HL-60/S4 treated with phorbol 12-myristate 13-acetate at 8.2 ng/mL for 4 days and 3 days (cell line): ENCODE results near the gene SRGAP1.

ENCODE experiments used
- in situ Hi-C: fragments of 300-500 bp; cut with MboI; formaldehyde crosslinking; loops from 2 replicates; pipeline ENCODE4 v1.15.0; 2022; ENCODE audit warnings: low sequenced_read_pairs

SRGAP1 gene

DNA sequence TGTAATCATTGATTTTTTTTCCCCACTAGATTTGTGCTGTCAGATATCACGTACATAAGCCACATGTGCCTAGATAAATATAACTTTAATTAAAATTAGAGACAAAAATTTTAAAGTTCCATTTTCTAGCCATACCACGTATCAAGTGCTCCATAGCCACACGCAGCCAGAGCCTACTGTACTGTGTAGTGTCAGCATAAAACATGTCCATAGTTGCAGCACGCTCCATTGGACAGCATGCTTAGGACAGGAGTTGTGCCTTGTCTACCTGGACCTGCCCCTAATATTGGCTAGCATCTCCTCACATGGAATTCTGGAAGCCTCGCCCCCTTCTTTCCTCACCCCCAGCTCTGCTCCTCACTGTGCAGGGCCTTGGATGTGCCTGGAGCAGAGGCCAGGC is 116.5 kb downstream of the SRGAP1 start:
- in situ Hi-C loops = no loop called here

DNA sequence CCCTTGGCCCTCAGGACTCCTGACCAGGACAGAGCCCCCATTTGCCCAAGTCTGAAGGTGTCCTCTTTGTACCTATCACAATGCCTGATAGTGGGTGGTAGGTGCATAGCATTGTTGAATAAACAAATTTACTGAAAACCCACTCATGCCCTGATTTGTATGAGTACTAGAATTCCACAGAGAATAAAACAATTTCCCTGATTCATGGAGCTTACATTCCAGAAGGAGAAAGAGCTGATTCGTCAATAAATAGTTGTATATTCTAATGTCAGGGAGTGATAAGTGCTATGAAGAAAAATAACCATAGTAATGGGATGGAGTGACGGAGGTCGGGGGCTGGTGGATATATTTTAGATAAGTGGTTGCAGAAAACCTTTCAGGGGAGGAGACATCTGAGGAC is 117.0 kb downstream of the SRGAP1 start:
- in situ Hi-C loops = no loop called here

DNA sequence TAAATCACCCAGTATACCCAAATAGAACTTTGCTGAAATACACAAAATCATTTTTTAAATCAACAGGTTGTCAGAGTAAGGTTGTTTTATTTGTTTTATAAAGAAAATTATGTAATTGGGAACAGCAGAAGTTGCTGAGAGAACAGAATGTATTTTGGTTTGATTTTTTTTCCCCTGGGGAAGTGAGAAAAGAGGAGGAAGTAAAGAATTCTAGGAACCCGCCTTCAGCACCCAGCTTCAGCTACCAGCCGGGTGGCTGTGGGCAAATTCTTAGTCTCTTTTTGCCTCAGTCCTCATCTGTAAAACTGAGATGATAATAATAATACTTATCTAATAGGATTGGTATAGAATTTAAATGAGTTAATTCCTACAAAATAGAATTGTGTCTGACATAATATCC is 119.4 kb downstream of the SRGAP1 start:
- in situ Hi-C loops = no loop called here

DNA sequence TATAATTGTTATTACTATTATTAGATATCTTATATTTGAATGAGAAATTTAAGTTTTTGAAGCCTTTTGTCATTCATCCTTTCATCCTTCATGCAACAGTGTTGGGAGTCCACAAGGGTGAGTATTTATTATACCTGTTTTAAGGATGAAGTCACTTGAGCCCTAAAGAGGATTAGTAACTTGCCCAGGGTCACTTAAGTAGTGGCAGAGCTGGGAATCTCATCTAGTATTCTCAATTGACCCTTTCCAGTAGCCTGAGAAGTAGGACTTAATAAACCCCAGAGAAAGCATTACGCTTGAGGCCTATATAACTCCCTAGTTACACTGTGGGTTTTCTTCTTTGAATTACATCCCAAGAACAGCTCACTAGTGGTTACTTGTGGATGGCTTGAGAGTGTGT is 119.8 kb downstream of the SRGAP1 start:
- in situ Hi-C loops = no loop called here

DNA sequence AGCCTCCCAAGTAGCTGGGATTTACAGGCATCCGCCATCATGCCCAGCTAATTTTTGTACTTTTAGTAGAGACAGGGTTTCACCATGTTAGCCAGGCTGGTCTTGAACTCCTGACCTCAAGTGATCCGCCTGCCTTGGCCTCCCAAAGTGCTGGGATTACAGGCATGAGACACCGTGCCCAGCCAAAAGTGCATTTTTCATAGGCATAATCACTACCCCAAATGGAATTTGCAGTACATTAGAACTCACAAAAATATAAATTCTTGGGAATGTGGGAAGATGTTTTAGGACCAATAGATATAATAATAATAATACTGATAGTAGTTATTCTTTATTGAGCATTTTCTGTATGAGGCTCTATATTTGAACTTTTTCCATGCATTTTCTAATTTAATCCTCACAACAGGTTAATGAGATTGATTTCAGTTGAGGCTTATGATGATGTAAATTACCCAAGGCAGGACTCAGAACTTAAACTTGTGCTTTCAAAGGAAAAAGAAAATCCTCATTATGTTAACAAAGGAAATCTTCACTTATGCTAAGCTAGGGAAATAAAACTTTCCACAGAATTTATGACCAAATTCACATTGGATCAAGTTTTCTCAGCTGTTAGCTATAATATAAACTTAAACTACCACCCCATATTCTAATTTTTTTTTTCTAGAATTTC is 121.6 kb downstream of the SRGAP1 start:
- in situ Hi-C loops = no loop called here

DNA sequence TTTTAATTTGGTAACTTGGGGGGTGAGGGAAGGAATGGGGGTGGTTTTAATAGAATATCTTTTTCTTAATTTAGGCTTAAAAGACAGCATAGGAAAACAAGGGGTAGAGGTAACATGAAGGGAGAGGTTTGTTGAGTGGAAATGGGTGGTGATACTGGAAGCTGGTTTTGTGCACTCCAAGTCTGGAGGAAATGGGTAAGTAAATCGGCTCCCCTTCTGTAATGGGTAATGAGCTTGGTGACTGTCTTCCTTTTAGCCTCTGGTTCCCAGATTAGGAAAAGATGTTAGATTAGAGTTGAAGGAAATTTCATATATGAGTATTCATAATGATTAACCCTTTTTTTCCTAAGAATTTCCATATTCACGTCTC is 122.1 kb downstream of the SRGAP1 start:
- in situ Hi-C loops = no loop called here

DNA sequence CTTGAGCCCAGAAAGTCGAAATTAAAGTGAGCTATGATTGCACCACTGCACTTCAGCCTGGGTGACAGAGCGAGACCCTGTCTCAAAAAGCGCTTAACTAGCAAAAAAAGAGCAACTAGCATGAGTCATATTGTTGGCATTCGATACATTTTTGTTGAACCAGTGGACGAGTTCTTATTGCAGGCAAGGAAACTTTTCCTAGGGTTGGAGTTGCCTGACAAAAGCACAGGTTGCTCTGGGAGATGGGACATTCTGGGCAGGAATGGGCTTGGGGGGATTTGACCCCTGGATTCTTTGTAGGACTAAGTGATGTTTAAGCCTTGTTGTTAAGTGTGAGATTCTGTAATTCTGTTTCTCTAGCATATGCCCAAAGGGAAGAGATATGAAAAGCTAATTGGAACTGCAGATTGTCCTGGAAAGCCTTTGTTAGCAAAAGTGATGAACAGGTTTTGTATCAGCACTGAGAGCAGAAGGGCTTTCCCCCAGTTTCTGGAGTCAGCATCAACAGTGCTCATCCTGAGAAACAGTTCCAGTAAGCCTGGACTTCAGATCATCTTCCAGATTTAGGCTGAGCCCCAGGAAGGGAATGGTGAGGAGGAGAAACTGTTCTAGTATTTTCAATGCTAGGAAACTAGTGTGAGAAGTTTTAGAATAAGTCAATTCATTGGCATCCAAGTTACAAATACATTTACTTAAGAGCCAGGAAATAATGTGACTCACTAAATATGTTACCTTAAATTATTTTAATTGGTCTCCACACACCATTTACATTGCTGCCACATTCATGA is 123.1 kb downstream of the SRGAP1 start:
- in situ Hi-C loops = no loop called here

DNA sequence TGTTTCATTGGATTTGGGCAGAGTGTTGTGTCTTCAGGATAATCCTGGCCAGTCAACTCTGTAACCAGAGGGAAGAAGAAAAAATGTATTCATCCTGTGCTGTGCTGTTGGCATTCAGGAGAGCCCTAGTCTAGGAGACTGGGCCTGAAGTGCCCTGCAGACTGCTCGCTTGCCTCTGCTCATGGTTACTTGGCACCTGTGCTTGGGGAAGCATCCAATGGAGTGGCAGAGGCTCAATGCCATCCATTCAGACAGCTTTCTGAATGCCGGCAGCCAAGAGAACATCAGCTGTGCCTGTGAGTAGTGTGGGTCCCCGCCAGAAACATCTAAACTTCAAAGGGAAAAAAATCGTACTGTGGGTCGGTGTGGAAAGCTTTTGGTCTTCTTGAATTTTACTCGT is 124.2 kb downstream of the SRGAP1 start:
- in situ Hi-C loops = no loop called here

DNA sequence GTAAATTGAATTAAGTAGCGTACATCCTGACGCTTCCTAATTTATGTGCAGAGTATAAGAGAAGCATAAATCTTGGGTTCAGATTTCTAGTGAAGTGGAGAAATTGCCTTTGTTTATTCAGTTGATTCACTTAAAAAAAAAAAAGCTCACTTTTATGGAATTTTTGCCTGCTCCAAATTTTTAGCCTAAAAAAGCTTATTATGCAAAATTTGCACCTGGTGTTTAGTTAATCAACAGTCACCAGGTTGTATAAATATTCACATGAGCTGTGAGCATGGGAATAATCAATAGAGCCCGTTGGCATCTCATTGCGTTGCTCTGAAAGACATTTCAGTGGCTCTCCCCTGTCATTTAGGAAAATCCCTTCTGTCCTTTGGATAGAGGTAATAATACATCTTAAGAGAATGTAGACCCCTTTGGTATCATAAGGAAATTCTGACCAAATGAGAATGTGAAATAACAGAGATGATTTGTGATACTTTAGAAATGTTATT is 132.4 kb downstream of the SRGAP1 start:
- in situ Hi-C loops = no loop called here

DNA sequence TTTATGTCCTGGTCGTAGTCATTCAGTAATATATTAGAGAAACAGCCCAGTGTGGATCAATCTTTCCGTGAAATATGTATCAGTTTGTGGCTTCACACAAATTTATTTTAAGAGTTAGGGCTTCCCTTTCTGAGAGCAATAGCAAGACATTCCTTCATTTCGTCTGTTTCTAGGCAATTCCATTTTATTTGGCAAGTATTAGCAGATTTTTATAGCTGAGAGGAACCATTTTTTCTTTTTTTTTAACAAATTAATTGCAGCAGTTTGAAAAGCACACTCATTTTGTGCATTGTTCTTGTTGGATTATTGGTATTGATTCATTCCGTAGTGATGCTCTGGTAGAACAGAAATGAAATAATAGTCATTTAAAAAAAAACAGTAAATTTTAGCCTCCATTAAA is 132.9 kb downstream of the SRGAP1 start:
- in situ Hi-C loops = no loop called here

DNA sequence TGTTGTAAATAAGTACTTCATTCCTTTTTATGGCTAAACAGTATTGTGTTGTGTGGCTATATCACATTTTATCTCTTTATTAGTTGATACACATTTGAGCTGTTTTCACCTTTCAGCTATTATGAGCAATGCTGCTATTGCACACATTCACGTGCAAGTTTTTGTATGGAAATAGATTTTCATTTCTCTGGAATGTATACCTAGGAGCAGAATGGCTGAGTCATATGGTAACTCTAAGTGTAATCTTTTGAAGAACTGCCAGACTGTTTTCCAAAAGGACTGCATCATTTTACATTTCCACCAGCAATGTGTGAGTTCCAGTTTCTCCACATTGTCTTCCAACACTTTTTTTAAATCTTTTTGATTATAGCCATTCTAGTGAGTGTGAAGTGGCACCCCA is 134.0 kb downstream of the SRGAP1 start:
- in situ Hi-C loops = no loop called here

DNA sequence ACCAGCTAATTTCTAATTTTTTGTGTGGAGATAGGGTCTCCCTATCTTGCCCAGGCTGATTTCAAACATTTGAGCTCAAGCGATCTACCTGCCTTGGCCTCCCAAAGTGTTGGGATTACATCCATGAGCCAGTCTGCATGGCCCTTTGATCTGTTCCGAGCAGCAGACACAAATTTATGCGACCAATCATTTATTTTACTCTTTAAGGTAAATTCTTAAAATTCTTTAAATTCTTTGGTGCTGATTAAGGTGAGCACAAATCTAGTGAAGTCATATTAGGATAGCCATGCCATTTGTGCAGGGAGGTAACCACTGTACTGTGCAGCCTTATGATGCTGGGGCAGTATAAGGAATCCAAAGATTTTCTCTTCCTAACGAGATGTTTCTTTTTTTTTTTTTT is 135.7 kb downstream of the SRGAP1 start:
- in situ Hi-C loops = no loop called here

DNA sequence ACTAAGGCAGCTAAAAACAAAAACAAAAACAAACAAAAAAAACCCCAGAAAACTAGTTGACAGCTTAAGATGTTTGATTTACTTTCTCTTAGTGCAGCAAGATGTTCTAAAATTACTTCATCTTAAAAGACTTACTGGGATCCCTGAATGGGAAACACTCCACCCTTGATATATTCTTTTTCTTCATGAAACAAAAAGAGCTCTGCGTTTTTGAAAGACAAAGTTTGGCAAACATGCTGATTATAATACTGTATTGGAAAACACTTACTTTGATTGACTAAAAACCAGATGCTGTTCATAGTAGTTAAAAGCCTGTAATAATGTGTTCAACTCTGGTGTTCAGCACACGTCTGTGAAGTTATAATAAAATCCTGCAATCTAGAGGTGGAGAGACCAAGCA is 136.8 kb downstream of the SRGAP1 start:
- in situ Hi-C loops = no loop called here

DNA sequence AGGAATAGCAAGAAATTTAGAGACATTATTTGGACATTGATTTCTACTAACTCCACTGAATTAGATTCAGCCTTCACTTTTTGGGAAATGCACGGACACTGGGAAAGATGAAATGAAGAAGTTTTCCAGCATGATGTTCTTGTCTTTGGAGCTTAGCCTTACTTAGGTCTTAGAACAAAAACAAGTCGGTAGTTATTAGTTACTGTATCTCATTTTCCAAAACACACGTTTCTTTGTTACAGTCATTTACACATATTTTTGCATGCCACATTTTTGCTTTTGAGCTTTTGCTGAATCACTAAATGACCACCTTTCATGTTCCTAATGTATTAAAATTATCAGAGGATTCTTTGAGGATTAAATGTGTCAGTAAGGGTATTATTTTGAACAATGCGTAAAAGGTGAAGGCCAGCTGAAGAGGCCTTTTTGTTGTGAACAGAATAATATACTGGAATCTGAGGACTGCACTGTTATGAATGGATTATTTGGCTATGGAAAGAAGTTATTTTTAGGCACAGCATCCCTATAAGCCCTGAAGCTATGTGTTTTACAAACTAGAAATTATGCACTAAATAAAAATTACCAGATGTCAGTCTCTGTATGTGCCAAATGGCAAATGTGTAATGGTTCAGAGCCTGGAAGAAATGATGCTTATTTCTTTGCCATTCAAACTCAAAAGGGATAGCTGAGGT is 138.2 kb downstream of the SRGAP1 start:
- in situ Hi-C loops = no loop called here

DNA sequence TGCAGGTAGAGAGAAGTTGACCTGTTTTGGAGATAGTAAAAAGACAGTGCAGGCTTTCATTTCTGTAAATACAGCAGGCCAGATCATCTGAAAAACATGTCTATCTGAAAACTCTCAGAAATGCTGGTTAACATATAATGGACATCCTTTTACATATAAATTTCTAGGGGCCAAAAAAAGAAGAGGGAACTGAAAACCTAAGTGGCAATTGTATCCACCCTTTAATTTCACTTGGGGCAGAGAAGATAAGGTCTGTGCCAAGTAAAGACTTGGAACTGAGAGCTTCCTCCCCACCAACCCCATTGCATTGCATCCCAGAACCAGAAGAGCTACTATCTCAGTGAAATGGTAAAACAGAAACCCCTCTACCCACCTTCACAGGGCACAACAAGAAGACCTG is 141.0 kb downstream of the SRGAP1 start:
- in situ Hi-C loops = no loop called here

DNA sequence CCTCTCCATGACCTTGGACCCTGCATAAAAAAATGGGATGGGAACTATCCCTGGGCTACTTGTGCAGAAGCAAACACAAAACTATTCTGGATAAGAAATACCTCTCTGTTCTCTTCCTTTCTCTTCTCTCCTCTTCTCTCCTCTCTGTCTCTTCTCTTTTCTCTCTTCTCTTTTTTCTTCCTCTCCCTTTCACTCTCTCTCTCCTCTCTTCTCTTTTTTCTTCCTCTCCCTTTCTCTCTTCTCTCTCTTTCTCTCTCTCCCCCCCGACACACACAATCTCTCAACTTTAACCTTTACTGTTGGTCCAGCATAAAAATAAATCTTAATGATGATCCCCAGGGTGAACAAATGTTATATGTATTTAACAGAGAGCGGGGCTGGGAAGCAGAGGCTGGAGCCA is 141.4 kb downstream of the SRGAP1 start:
- in situ Hi-C loops = no loop called here

DNA sequence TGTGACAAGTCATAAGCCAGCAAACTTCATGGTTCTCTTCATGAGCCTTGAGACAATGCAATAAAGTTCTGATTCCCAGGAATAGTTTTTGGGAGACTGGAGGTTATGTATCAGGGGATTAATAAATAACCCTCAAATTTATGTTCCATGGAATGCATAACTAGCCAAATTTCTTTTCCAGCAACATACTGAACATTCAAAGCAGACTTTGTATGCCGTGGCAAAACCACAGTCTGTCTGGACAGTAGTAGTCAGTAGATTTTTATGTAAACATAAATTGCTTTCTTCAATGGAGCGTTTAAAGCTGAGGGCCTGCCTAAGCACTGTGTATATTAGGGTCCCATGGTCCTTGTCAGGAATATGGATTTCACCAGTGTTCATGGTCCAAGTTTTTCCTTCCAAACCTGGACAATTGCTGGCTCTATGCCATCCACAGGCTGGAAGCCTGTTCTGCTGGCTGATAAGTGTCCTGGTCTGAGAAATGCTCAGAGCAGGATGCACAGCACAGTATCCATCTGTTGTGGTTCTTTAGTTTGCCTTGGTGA is 144.9 kb downstream of the SRGAP1 start:
- in situ Hi-C loops = no loop called here

DNA sequence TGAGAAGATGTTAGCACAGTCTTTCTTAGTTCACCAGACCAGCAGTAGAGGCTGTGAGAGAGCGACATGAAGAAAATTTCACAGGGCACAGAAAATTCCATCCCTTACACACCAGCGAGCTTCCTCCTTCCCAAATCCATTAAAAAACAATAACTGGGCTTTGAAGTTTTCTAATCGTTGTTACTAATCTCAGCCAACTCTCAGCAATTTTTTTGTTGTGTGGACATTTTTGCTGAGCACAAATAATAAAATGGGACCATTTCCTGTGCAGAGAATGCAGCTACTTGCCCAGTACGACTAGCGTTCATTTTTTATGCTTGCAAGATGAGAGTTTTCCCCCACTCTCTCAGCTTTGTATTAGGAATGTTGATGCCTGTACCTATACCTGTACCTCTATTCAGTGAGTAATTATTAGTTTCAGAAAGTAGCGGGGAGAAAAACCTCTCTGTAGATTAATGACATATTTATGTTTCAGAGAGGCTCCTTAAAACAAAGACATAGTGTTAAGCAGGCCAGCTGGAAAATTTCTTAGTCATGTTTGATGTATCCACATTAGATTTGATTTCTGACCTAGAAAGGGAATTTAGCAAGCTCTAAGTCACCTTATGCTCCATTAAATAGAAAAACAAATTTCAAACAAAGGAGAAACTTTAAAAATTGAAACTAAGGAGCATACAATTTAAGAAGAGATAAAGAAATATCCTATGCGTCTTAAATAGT is 146.5 kb downstream of the SRGAP1 start:
- in situ Hi-C loops = no loop called here

DNA sequence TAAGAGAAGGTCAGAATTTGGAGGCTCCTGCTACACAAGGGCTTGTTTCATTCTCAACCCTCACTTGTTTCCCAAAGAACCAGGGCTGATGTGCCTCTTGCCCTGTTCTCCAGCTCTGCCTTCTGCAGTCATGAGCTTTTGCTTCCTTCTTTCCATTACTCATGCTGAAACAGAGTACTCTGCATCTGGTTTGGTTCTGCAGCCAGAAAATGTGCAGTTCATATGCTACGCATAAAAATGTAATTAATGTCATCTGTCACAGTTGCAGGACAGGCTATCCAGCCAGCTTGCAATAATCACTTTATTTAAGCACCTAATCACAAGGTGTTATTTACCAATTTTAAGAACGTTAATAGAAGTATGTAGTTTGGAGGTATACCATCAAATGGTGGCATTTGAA is 150.2 kb downstream of the SRGAP1 start:
- in situ Hi-C loops = no loop called here

DNA sequence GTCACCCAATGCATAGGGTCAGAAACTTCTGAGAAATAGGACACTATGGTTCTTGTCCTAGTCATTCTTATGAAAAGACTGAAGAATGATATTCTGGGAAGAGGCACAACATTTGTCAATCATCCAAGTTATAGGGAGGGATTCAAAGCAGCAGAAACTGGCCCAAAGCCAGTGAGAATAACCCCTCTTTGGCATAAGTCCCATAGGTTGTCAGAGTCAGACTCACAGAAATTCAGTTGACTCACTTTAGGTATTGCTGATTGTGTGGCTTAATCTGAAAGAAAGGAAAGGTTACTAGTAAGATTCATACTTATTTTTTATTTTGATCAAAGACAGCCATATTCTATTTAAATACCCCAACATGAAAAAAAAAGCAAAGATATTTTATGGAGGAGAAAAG is 151.0 kb downstream of the SRGAP1 start:
- in situ Hi-C loops = no loop called here

DNA sequence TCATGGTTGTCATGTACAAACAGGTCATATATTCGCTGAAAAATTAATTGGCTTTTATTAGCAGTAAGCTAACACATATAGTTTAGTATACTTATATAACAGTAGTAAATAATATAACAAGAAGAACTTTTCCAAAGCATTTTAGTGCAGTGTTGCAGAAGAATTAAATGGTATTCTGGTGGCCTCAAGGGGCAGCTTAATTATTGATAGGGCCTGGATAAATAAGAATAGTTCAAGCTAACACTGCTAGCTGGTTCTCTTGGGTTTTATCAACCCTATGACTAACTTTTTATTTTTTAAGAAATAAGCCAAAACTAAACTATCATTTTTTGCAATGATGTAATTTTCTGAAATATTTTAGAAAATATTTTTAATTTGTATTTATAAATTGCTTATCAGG is 152.1 kb downstream of the SRGAP1 start:
- in situ Hi-C loops = no loop called here
